Kidney (tissue), 14 donors: ENCODE results near the gene SAMM50. TPM values are rescaled to one million over a fixed set of nuclear protein-coding genes. Genes with fewer than 3 reads are reported as not detected.
"Not testable (repeated sequence)": the region's sequence is repeated elsewhere in the genome, so short reads cannot be mapped to it uniquely, and the experiment has no call there.

ENCODE experiments used
- DNase-seq, 5 donors: peaks; one replicate each; pipeline ENCODE4 v3.0.0-alpha.2; 2013 to 2020
- FAIRE-seq: peaks from 2 replicates; lab custom pipeline; 2012; peaks lifted over from hg19 to GRCh38; lab: Jason Lieb, UNC
- H3K27ac ChIP-seq, 2 donors: one replicate each; pipeline ENCODE4 v1.7.0; 2013; ENCODE audit warnings: low read depth in 2 of 2, low read length in 2 of 2, inconsistent platforms in 1 of 2
- H3K27me3 ChIP-seq: one replicate; pipeline ENCODE4 v1.7.1; 2013; ENCODE audit warnings: low read length, inconsistent platforms; ENCODE audit not compliant: control insufficient read depth, insufficient read depth
- H3K36me3 ChIP-seq, 3 donors: one replicate each; pipeline versions ENCODE4 v1.7.0 to v1.7.1; 2013; ENCODE audit warnings: low read length in 3 of 3, control low read depth in 1 of 3, inconsistent platforms in 1 of 3; ENCODE audit not compliant: insufficient read depth in 3 of 3, control insufficient read depth in 2 of 3
- H3K4me1 ChIP-seq, 3 donors: one replicate each; pipeline versions ENCODE4 v1.7.0 to v1.7.1; 2013; ENCODE audit warnings: low read length in 3 of 3, inconsistent platforms in 1 of 3, low read depth in 1 of 3; ENCODE audit not compliant: control insufficient read depth in 2 of 3, insufficient read depth in 2 of 3
- H3K4me3 ChIP-seq, 3 donors: one replicate each; pipeline versions ENCODE4 v1.7.0 to v1.8.1; 2013; ENCODE audit warnings: low read length in 3 of 3, control low read depth in 1 of 3, inconsistent platforms in 1 of 3
- H3K9ac ChIP-seq, 3 donors: one replicate each; pipeline versions ENCODE4 v1.7.0 to v1.7.1; 2013; ENCODE audit warnings: low read length in 3 of 3, control low read depth in 1 of 3, inconsistent platforms in 1 of 3
- H3K9me3 ChIP-seq, 3 donors: one replicate each; pipeline versions ENCODE4 v1.7.0 to v1.7.1; 2013; ENCODE audit warnings: low read length in 3 of 3, control low read depth in 1 of 3, inconsistent platforms in 1 of 3; ENCODE audit not compliant: control insufficient read depth in 2 of 3, insufficient read depth in 1 of 3
- CTCF ChIP-seq: IDR thresholded peaks from 3 replicates; pipeline ENCODE4 v1.5.1; 2012; ENCODE audit warnings: mild to moderate bottlenecking, moderate library complexity, borderline replicate concordance; ENCODE audit not compliant: insufficient read depth; ENCODE audit errors: extremely low read depth
- intact Hi-C: fragments of 100-400 bp; cut with DNase I; formaldehyde crosslinking; loops from one replicate; pipeline ENCODE4 v1.11.1; 2022
- polyA plus RNA-seq: library from polyadenylated mRNA; stranded (reverse); fragments of 350-450 nt; fragmentation: Illumina TruSeq; extraction: RNeasy Lipid Tissue Mini Kit (QIAGEN cat#74804); gene quantifications from one replicate; pipeline ENCODE4 v1.2.3, GENCODE V29; 2014; ENCODE audit warnings: low read depth, low replicate concordance; ENCODE audit not compliant: insufficient read depth
- total RNA-seq: library from RNA; stranded (reverse); fragmentation: NEBNext Ultra II Directional; extraction: Animal tissue kit (Norgen Biotek cat#: 25700); gene quantifications from one replicate; pipeline ENCODE4 v1.2.1, GENCODE V29; 2021
- donor health status: control.
- donor health status: control.
- donor health status: control.
- donor health status: control.
- donor health status: control.
- donor health status: DM: yes; HTN: yes; CAD: no.
- donor health status: Normal renal cell carcinoma (clear cell type).

Gene SAMM50
- total and polyA plus RNA-seq, 2 donors from 2014 or later: 34.9 to 57.0 TPM

- no peak overlapping the region for H3K27ac ChIP-seq
- no peaks in the 10 kb centered on the region for H3K4me1 ChIP-seq
- intact Hi-C loops: no loop called here
- H3K4me3 ChIP-seq: no peak overlapping the region
- no peaks in the 10 kb centered on the region for H3K36me3 ChIP-seq
- DNase-seq (no peak), FAIRE-seq (no peak)
- H3K9ac ChIP-seq: no peak overlapping the region
- H3K9me3 ChIP-seq: no peaks in the 10 kb centered on the region
- no peaks in the 10 kb centered on the region for H3K27me3 ChIP-seq
- no peak for TF ChIP-seq CTCF
Measured at GRCh38 chr22:44014241-44014640, 59.0 kb downstream of the SAMM50 start.

GRCh38 chr22:44016586-44016985 is 61.3 kb downstream of the SAMM50 start:
- H3K27me3 ChIP-seq, FAIRE-seq, DNase-seq, H3K9me3 ChIP-seq, H3K4me1 ChIP-seq, H3K4me3 ChIP-seq, H3K9ac ChIP-seq, H3K27ac ChIP-seq, H3K36me3 ChIP-seq, intact Hi-C loops: not testable (repeated sequence)

GRCh38 chr22:44018594-44018993 is 63.4 kb downstream of the SAMM50 start:
- Histone ChIP-seq H3K9me3 (no peaks in the 10 kb centered on the region), H3K27me3 (no peaks in the 10 kb centered on the region), H3K36me3 (no peaks in the 10 kb centered on the region), H3K4me3 (no peak overlapping the region), H3K4me1 (peaks cover 0 to under 1% (median 0%) of the 10 kb centered on the region in 3 donors), H3K27ac (no peak overlapping the region), H3K9ac (no peak overlapping the region)
- DNase-seq (no peak), FAIRE-seq (no peak)
- intact Hi-C loops: no loop called here
- no peak for TF ChIP-seq CTCF

GRCh38 chr22:44019416-44019815 is 64.2 kb downstream of the SAMM50 start:
- intact Hi-C loops: no loop called here

More at GRCh38 chr22:44019416-44019815, 64.2 kb downstream of the SAMM50 start:
- no peak overlapping the region for H3K9ac ChIP-seq
- no peak for TF ChIP-seq CTCF
- FAIRE-seq (no peak), DNase-seq (peak in 1 of 5 donors; percentile 10)
- no peaks in the 10 kb centered on the region for H3K36me3 ChIP-seq
- H3K27me3 ChIP-seq: no peaks in the 10 kb centered on the region
- no peak overlapping the region for H3K4me3 ChIP-seq
- no peak overlapping the region for H3K27ac ChIP-seq
- H3K4me1 ChIP-seq: peaks cover 0 to 4% (median 0%) of the 10 kb centered on the region in 3 donors
- H3K9me3 ChIP-seq: no peaks in the 10 kb centered on the region
